WTC11 (cell line): Measurements from ENCODE around the gene FHIT. TPM values are rescaled to one million over a fixed set of nuclear protein-coding genes. Genes with fewer than 3 reads are reported as not detected.

ENCODE experiments used
- ATAC-seq: fragments of 200-7000 bp; cut with Tn5 transposase; 2 replicates; pipeline ENCODE4 v1.10.0; 2021; ENCODE audit warnings: mild to moderate bottlenecking, moderate library complexity
- CTCF ChIA-PET: fragments of 300-600 bp; sonication (Branson Sonifier 250); formaldehyde crosslinking; loops from one replicate; lab custom pipeline; 2021; ENCODE audit warnings: antibody characterized with exemption; lab: Charles Lee
- POLR2A ChIA-PET: fragments of 350-600 bp; sonication (Branson Sonifier 250); formaldehyde crosslinking; loops from one replicate; lab custom pipeline; 2021; ENCODE audit warnings: antibody characterized with exemption; lab: Charles Lee
- DNase-seq: peaks from one replicate; pipeline ENCODE4 v3.0.0; 2021; ENCODE audit warnings: low spot score
- H3K27ac Mint-ChIP-seq: 2 replicates; pipeline ENCODE4 v1.8.0; 2021; ENCODE audit warnings: mixed read lengths
- H3K27me3 Mint-ChIP-seq: 2 replicates; pipeline ENCODE4 v1.8.0; 2021; ENCODE audit warnings: low read depth, mild to moderate bottlenecking, moderate library complexity, mixed read lengths
- H3K36me3 Mint-ChIP-seq: 2 replicates; pipeline ENCODE4 v1.8.0; 2021; ENCODE audit warnings: mixed read lengths
- H3K4me1 Mint-ChIP-seq: 2 replicates; pipeline ENCODE4 v1.8.0; 2022; ENCODE audit warnings: mixed read lengths
- H3K4me3 Mint-ChIP-seq: 2 replicates; pipeline ENCODE4 v1.8.0; 2021; ENCODE audit warnings: mild to moderate bottlenecking, moderate library complexity, mixed read lengths
- H3K9me3 Mint-ChIP-seq: 2 replicates; pipeline ENCODE4 v1.8.0; 2021; ENCODE audit warnings: mixed read lengths
- CBFB ChIP-seq: sonication (generic); formaldehyde crosslinking; IDR thresholded peaks from 2 replicates; pipeline ENCODE4 v1.8.1; 2022; ENCODE audit warnings: mild to moderate bottlenecking, low read depth, missing genetic modification reagents
- CDX4 ChIP-seq: fragments of 250-450 bp; sonication (Bioruptor Pico); IDR thresholded peaks from 2 replicates; pipeline ENCODE4 v1.9.0; 2021; ENCODE audit warnings: moderate library complexity, mild to moderate bottlenecking, inconsistent platforms, borderline replicate concordance
- E2F1 ChIP-seq: sonication (generic); formaldehyde crosslinking; IDR thresholded peaks from 2 replicates; pipeline ENCODE4 v1.8.0; 2022; ENCODE audit warnings: mild to moderate bottlenecking, missing genetic modification reagents
- EMX1 ChIP-seq: fragments of 250-450 bp; sonication (Bioruptor Pico); IDR thresholded peaks from 2 replicates; pipeline ENCODE4 v1.8.0; 2021; ENCODE audit warnings: mild to moderate bottlenecking
- ERG ChIP-seq: fragments of 250-450 bp; sonication (Bioruptor Pico); IDR thresholded peaks from 2 replicates; pipeline ENCODE4 v1.8.0; 2021; ENCODE audit warnings: mild to moderate bottlenecking
- GABPB1 ChIP-seq: sonication (generic); formaldehyde crosslinking; IDR thresholded peaks from 2 replicates; pipeline ENCODE4 v1.8.1; 2023; ENCODE audit warnings: mild to moderate bottlenecking, missing genetic modification reagents
- JAZF1 ChIP-seq: fragments of 250-450 bp; sonication (Bioruptor Pico); IDR thresholded peaks from 2 replicates; pipeline ENCODE4 v1.9.0; 2021; ENCODE audit warnings: moderate library complexity, mild to moderate bottlenecking, inconsistent platforms
- MXD4 ChIP-seq: fragments of 250-450 bp; sonication (Bioruptor Pico); IDR thresholded peaks from 2 replicates; pipeline ENCODE4 v1.8.0; 2021; ENCODE audit warnings: mild to moderate bottlenecking, moderate library complexity, borderline replicate concordance
- MYBL2 ChIP-seq: sonication (generic); formaldehyde crosslinking; IDR thresholded peaks from 2 replicates; pipeline ENCODE4 v1.8.1; 2023; ENCODE audit warnings: mild to moderate bottlenecking, moderate library complexity, missing genetic modification reagents
- NR3C1 ChIP-seq: sonication (generic); formaldehyde crosslinking; conservative IDR thresholded peaks from 2 replicates; pipeline ENCODE4 v1.8.1; 2023; ENCODE audit warnings: low read depth, mild to moderate bottlenecking, missing genetic modification reagents
- OVOL2 ChIP-seq: fragments of 250-450 bp; sonication (Bioruptor Pico); IDR thresholded peaks from 2 replicates; pipeline ENCODE4 v1.9.0; 2021; ENCODE audit warnings: mild to moderate bottlenecking, borderline replicate concordance
- SP1 ChIP-seq: sonication (generic); formaldehyde crosslinking; conservative IDR thresholded peaks from 2 replicates; pipeline ENCODE4 v1.8.1; 2022; ENCODE audit warnings: missing genetic modification reagents
- TEAD1 ChIP-seq: sonication (generic); formaldehyde crosslinking; IDR thresholded peaks from 2 replicates; pipeline ENCODE4 v1.8.0; 2022; ENCODE audit warnings: mild to moderate bottlenecking, missing genetic modification reagents
- ZBTB43 ChIP-seq: sonication (generic); formaldehyde crosslinking; IDR thresholded peaks from 2 replicates; pipeline ENCODE4 v1.8.1; 2023; ENCODE audit warnings: mild to moderate bottlenecking, missing genetic modification reagents
- ZMAT4 ChIP-seq: fragments of 250-450 bp; sonication (Bioruptor Pico); IDR thresholded peaks from 2 replicates; pipeline ENCODE4 v1.9.0; 2021; ENCODE audit warnings: mild to moderate bottlenecking
- ZNF138 ChIP-seq: sonication (generic); formaldehyde crosslinking; conservative IDR thresholded peaks from 2 replicates; pipeline ENCODE4 v1.8.1; 2022; ENCODE audit warnings: mild to moderate bottlenecking, moderate library complexity, missing genetic modification reagents
- ZNF281 ChIP-seq: sonication (generic); formaldehyde crosslinking; IDR thresholded peaks from 2 replicates; pipeline ENCODE4 v1.8.0; 2023; ENCODE audit warnings: mild to moderate bottlenecking, missing genetic modification reagents
- ZNF317 ChIP-seq: sonication (generic); formaldehyde crosslinking; IDR thresholded peaks from 2 replicates; pipeline ENCODE4 v1.8.1; 2023; ENCODE audit warnings: low read depth, mild to moderate bottlenecking, moderate library complexity, missing genetic modification reagents, borderline replicate concordance
- ZNF416 ChIP-seq: fragments of 250-450 bp; sonication (Bioruptor Pico); IDR thresholded peaks from 2 replicates; pipeline ENCODE4 v1.9.0; 2021; ENCODE audit warnings: mild to moderate bottlenecking, inconsistent platforms
- ZNF423 ChIP-seq: fragments of 250-450 bp; sonication (Bioruptor Pico); IDR thresholded peaks from 2 replicates; pipeline ENCODE4 v2.1.2; 2022; ENCODE audit warnings: mild to moderate bottlenecking, moderate library complexity
- ZSCAN18 ChIP-seq: fragments of 250-450 bp; sonication (Bioruptor Pico); IDR thresholded peaks from 2 replicates; pipeline ENCODE4 v2.1.2; 2022; ENCODE audit warnings: mild to moderate bottlenecking, moderate library complexity
- total RNA-seq: library from RNA; stranded (reverse); gene quantifications from 3 replicates; pipeline ENCODE4 v1.2.3, GENCODE V29; 2021

FHIT gene
- total RNA-seq, 1 experiment from 2014 or later, result 2.6 TPM

- ATAC-seq (no peak), DNase-seq (no peak)
- TF ChIP-seq ZNF416 (CRISPR knock-in tag), result no peak
- no peak for TF ChIP-seq SP1
- no peak for TF ChIP-seq OVOL2
- no peak for TF ChIP-seq E2F1 (CRISPR knock-in tag)
- no peak for TF ChIP-seq ZMAT4 (CRISPR knock-in tag)
- no peak for TF ChIP-seq MYBL2 (CRISPR knock-in tag)
- Mint-ChIP-seq H3K36me3 (no peaks in the 10 kb centered on the region), H3K9me3 (peaks cover 16% of the 10 kb centered on the region), H3K27ac (no peak overlapping the region), H3K27me3 (peaks cover 10% of the 10 kb centered on the region), H3K4me3 (no peak overlapping the region), H3K4me1 (peaks cover 26% of the 10 kb centered on the region)
- ChIA-PET CTCF (no interaction called here), POLR2A (no interaction called here)
Observed at GRCh38 chr3:59821274-59821673, 1430.0 kb downstream of the FHIT start.

- H3K27ac Mint-ChIP-seq, result no peak overlapping the region
- no peak for ATAC-seq
- peaks cover 26% of the 10 kb centered on the region for H3K4me1 Mint-ChIP-seq
- H3K4me3 Mint-ChIP-seq, result no peak overlapping the region
- peaks cover 16% of the 10 kb centered on the region for H3K9me3 Mint-ChIP-seq
- ChIA-PET CTCF (no interaction called here), POLR2A (no interaction called here)
- TF ChIP-seq ZNF317, result no peak
- no peak for TF ChIP-seq MXD4 (CRISPR knock-in tag)
- TF ChIP-seq JAZF1 (CRISPR knock-in tag), result no peak
- no peak for TF ChIP-seq TEAD1 (CRISPR knock-in tag)
- no peak for TF ChIP-seq CDX4 (CRISPR knock-in tag)
- no peaks in the 10 kb centered on the region for H3K36me3 Mint-ChIP-seq
- peaks cover 15% of the 10 kb centered on the region for H3K27me3 Mint-ChIP-seq
- DNase-seq, result no peak
Observed at GRCh38 chr3:59820352-59820934, 1430.8 kb downstream of the FHIT start.

GRCh38 chr3:59818919-59819300 is 1432.3 kb downstream of the FHIT start:
- Mint-ChIP-seq H3K27me3 (peaks cover 30% of the 10 kb centered on the region), H3K4me1 (peaks cover 25% of the 10 kb centered on the region), H3K36me3 (no peaks in the 10 kb centered on the region), H3K4me3 (no peak overlapping the region), H3K9me3 (peaks cover 23% of the 10 kb centered on the region), H3K27ac (no peak overlapping the region)
- ATAC-seq (no peak), DNase-seq (no peak)
- POLR2A ChIA-PET, result no interaction called here
- CTCF ChIA-PET, result no interaction called here
- TF ChIP-seq NR3C1 (CRISPR knock-in tag) (no peak), ERG (no peak), ZBTB43 (no peak), GABPB1 (CRISPR knock-in tag) (no peak), CBFB (CRISPR knock-in tag) (no peak), ZNF423 (CRISPR knock-in tag) (no peak), ZNF281 (no peak), ZNF138 (CRISPR knock-in tag) (no peak), EMX1 (CRISPR knock-in tag) (no peak), ZSCAN18 (CRISPR knock-in tag) (no peak), ZNF416 (CRISPR knock-in tag) (no peak)
